ENCODE data around the gene EGFL8. TPM values are rescaled to one million over a fixed set of nuclear protein-coding genes. Genes with fewer than 3 reads are reported as not detected.

Gene EGFL8
- total RNA-seq, 1 donor from 2014 or later, result 3.4 TPM

DNA sequence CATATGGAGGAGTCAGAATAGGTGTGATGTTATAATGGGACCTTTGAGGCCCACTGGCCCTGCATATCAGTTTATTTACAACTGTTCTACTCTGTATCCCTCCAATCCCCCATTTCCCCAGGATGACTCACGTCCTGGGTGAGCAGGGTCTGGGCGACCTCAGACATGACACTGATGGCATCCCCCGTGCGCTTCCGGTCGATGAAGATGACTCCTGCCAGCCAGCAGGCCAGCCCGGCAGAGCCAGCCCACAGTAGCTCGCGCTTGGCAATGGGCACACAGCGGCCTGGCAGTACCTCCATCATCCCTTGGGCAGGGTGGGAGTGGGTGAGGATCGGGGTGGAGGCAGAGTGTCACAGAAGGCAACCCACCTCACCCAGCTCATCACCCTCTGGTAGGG is 5.9 kb downstream of the EGFL8 start:
- ATAC-seq (ENCODE audit: low read depth) (no peak), DNase-seq (no peak)
- POLR2A ChIA-PET, result interaction anchor here (0.6 kb wide), 1 partner anchor 14 kb away, joined by 3 read pairs; no protein-coding TSS in a partner anchor
- Mint-ChIP-seq H3K36me3 (ENCODE audit: low read depth) (peaks cover 33% of the 10 kb centered on the region), H3K4me1 (peaks cover 14% of the 10 kb centered on the region), H3K9me3 (no peaks in the 10 kb centered on the region), H3K27ac (no peak overlapping the region), H3K27me3 (no peaks in the 10 kb centered on the region), H3K4me3 (no peak overlapping the region)
- intact Hi-C loops (cut with micrococcal nuclease), result loop anchor here (10.0 kb wide), 1 partner anchor 505 kb away; the partner anchor contains the start of genes C6orf47, CSNK2B, GPANK1 and LY6G5B
- CTCF ChIA-PET, result no interaction called here
- TF ChIP-seq CTCF (IDR thresholded peaks at IDR 0.05), result no peak

DNA sequence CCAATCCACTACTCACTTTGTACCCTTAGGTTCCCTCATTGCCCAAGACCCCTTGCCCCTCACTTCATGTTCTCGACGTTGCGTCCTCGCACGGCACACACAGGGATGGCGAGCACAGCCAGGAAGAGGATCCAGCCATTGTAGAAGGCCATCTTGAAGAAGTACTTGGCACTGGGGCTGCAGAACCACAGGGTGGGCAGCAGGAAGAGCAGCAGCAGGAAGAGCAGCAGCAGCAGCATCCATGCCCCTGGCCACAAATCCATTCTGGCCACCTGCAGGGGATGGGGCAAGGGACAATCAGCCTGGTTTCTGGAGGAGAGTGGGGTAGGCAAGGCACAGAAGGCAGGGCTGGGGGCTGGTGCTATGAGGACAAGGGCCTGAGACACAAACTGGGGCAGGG is 6.8 kb downstream of the EGFL8 start:
- no peak for TF ChIP-seq CTCF (IDR thresholded peaks at IDR 0.05)
- CTCF ChIA-PET, result no interaction called here
- no peak overlapping the region for H3K27ac Mint-ChIP-seq
- POLR2A ChIA-PET, result no interaction called here
- intact Hi-C loops (cut with micrococcal nuclease), result loop anchor here (10.0 kb wide), 1 partner anchor 506 kb away; the partner anchor contains the start of genes C6orf47, CSNK2B, GPANK1 and LY6G5B
- DNase-seq (no peak), ATAC-seq (ENCODE audit: low read depth) (no peak)
- H3K4me1 Mint-ChIP-seq, result peaks cover 20% of the 10 kb centered on the region
- H3K27me3 Mint-ChIP-seq, result no peaks in the 10 kb centered on the region
- H3K36me3 Mint-ChIP-seq (ENCODE audit: low read depth), result peaks cover 33% of the 10 kb centered on the region
- H3K9me3 Mint-ChIP-seq, result no peaks in the 10 kb centered on the region
- H3K4me3 Mint-ChIP-seq, result no peak overlapping the region

DNA sequence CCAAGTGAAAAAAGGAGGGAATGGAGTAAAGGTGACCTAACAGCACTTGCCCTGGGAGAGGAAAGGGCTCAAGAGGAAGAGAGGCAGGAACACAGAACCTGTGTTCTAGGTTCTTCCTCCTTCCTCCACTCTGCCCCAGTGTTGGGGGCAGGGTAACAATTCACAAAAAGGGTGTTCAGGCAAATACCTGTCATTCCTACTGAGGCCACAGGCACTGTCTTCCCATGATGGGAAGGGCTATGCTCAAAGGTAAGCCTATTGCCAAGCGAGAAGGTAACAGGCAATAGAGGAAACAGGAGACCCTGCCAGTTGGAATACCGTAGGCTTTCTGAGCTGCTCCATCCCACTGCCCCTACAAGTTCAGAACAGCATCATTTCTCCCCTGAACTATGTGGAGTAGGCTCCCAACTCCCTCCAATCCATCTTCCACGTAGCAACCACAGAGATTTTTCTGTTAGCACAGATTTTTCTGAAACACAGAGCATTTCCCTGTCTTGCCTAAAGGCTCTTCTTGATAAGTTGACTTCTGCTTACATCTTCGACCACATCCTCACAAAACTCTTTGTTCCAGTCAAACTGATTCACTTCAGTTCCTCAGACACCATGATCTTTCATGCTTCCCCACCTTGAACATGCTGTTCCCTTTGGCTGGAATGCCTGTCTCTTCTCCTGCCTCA is 8.8 kb downstream of the EGFL8 start:
- POLR2A ChIA-PET, result interaction anchor here (0.5 kb wide), 1 partner anchor 46 kb away, joined by 3 read pairs; no protein-coding TSS in a partner anchor
- DNase-seq, result no peak
- Mint-ChIP-seq H3K27me3 (no peaks in the 10 kb centered on the region), H3K4me3 (no peak overlapping the region), H3K27ac (no peak overlapping the region), H3K36me3 (ENCODE audit: low read depth) (peaks cover 28% of the 10 kb centered on the region), H3K9me3 (no peaks in the 10 kb centered on the region), H3K4me1 (peaks cover 35% of the 10 kb centered on the region)
- no peak for TF ChIP-seq CTCF (IDR thresholded peaks at IDR 0.05)
- intact Hi-C loops (cut with micrococcal nuclease), result loop anchor here (10.0 kb wide), 1 partner anchor 508 kb away; the partner anchor contains the start of genes C6orf47, CSNK2B, GPANK1 and LY6G5B
- no peak for ATAC-seq (ENCODE audit: low read depth)
- CTCF ChIA-PET, result interaction anchor here (0.6 kb wide), 1 partner anchor 731 kb away, joined by 3 read pairs; no protein-coding TSS in a partner anchor

DNA sequence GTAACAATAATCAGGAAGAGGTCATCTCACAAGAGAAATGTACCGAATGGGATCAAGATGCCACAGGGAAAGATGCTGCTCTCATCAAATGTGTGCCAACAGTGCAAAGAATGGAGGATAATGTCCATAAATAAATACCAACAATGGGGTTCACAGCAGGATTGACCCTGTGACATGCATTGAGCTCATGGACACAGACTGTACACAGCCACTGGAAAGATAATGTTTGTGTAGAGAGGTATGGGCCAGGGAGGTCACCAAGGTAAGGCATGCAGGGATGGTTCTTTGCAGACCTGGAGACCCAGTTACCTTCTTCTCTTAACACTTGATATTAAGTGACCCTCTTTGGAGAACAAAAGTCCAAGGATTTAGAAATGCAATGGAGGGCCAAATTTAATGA is 10.0 kb downstream of the EGFL8 start:
- ATAC-seq (ENCODE audit: low read depth) (no peak), DNase-seq (no peak)
- H3K4me1 Mint-ChIP-seq, result peaks cover 45% of the 10 kb centered on the region
- H3K4me3 Mint-ChIP-seq, result peak overlapping the region; percentile 11
- H3K36me3 Mint-ChIP-seq (ENCODE audit: low read depth), result peaks cover 33% of the 10 kb centered on the region
- POLR2A ChIA-PET, result interaction anchor here (1.1 kb wide), 1 partner anchor 21 kb away, joined by 3 read pairs; no protein-coding TSS in a partner anchor
- intact Hi-C loops (cut with micrococcal nuclease), result loop anchor here (10.0 kb wide), 1 partner anchor 510 kb away; the partner anchor contains the start of genes C6orf47, CSNK2B, GPANK1 and LY6G5B
- TF ChIP-seq CTCF (IDR thresholded peaks at IDR 0.05), result no peak
- no peaks in the 10 kb centered on the region for H3K27me3 Mint-ChIP-seq
- no peaks in the 10 kb centered on the region for H3K9me3 Mint-ChIP-seq
- H3K27ac Mint-ChIP-seq, result no peak overlapping the region
- CTCF ChIA-PET, result no interaction called here

DNA sequence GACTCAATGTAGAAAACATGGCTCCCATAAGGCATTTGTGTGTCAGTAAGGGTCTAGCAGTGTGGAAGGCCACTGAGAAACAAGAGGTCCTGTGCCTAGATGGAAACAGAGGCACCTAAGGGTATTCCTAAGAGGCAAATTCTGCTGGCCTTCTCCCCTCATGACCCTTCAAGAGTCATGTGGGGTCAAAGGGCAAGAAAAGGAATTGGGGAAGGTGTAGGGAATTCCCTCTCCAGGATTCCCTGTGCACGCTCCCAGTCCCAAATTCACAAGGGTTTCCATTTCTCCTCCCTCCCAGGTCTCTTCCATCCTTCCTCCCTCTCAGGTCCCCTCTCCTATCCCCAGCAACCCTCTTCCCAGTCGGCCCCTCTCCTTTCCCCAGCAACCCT is 10.9 kb downstream of the EGFL8 start:
- Mint-ChIP-seq H3K27ac (peak overlapping the region; percentile 99), H3K4me1 (peaks cover 49% of the 10 kb centered on the region)

More for the DNA sequence above, 10.9 kb downstream of the EGFL8 start:
- CTCF ChIA-PET, result no interaction called here
- no peak for TF ChIP-seq CTCF (IDR thresholded peaks at IDR 0.05)
- no peaks in the 10 kb centered on the region for H3K27me3 Mint-ChIP-seq
- DNase-seq, result no peak
- intact Hi-C loops (cut with micrococcal nuclease), result loop anchor here (5.0 to 10.0 kb wide), 4 partner anchors 273 to 1558 kb away; partner anchors contain the start of genes C6orf47, CSNK2B, GPANK1 and HSD17B8
- ATAC-seq (ENCODE audit: low read depth), result no peak
- no peaks in the 10 kb centered on the region for H3K9me3 Mint-ChIP-seq
- peaks cover 33% of the 10 kb centered on the region for H3K36me3 Mint-ChIP-seq (ENCODE audit: low read depth)
- POLR2A ChIA-PET, result no interaction called here
- H3K4me3 Mint-ChIP-seq, result peak overlapping the region; percentile 96
